ENCODE results near the gene CARS1. TPM values are rescaled to one million over a fixed set of nuclear protein-coding genes. Genes with fewer than 3 reads are reported as not detected.

The CARS1 gene
- total RNA-seq, 4 donors from 2014 or later = 41.7 to 59.9 (median 54.1) TPM

- Histone ChIP-seq H3K9me3 (no peaks in the 10 kb centered on the region), H3K4me3 (no peak overlapping the region), H3K4me1 (peaks cover 0 to 9% (median 3%) of the 10 kb centered on the region in 4 donors), H3K27me3 (no peaks in the 10 kb centered on the region), H3K27ac (peak overlapping the region in 1 of 4 donors; percentile 65), H3K36me3 (peaks cover 0 to 84% (median 4%) of the 10 kb centered on the region in 3 donors)
- no peak for DNase-seq
- no peak for TF ChIP-seq CTCF (IDR thresholded peaks at IDR 0.05)
- TF ChIP-seq POLR2A (IDR thresholded peaks at IDR 0.05) = no peak
These were observed 20.8 kb downstream of the CARS1 start for GRCh38 chr11:3036419-3036818.

DNA sequence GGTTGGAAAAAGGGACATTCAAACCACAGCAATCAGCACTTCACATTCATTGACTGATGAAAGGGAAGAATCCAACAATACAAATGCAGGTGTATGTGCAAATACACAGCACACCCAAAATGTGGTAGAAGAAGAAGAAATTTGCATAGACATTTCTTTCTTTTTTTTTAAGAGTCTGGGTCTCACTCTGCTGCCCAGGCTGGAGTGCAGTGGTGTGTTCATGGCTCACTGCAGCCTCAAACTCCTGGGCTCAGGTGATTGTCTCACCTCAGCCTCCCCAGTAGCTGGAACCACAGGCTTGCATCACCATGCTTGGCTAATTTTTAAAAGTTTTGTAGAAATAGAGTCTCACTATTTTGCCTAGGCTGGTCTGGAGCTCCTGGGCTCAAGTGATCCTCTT is 21.9 kb downstream of the CARS1 start:
- Histone ChIP-seq H3K36me3 (peaks cover 0 to 78% (median 4%) of the 10 kb centered on the region in 3 donors), H3K27me3 (no peaks in the 10 kb centered on the region), H3K4me1 (peaks cover 0 to 13% (median 5%) of the 10 kb centered on the region in 4 donors), H3K27ac (peak overlapping the region in 1 of 4 donors; percentile 65), H3K4me3 (no peak overlapping the region), H3K9me3 (no peaks in the 10 kb centered on the region)
- TF ChIP-seq POLR2A (IDR thresholded peaks at IDR 0.05) (no peak), CTCF (IDR thresholded peaks at IDR 0.05) (no peak)
- peak in 2 of 3 donors; percentile 49 to 60 for DNase-seq

GRCh38 chr11:3030289-3031070 is 26.7 kb downstream of the CARS1 start:
- H3K36me3 ChIP-seq = peaks cover 0 to 78% (median 0%) of the 10 kb centered on the region in 3 donors

DNA sequence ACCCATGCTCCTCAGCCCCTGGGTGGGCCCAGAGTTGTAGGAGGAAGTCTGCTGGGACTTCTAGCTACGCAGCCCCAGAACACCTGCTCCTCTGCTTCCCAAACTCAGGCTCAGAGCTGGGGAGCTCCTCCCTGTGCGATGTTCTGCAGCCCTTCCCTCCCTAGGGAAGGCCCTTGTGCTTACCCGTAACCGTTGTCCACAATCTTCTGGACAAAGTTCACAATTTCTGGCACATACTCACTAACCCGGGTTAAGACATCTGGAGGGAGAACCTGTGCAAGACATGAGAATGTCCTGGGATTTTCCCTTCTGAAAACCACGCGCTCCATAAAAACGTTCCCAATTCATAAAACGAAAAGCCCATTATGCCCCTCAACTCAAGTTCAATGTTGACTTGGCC is 28.4 kb downstream of the CARS1 start:
- no peak overlapping the region for H3K4me3 ChIP-seq
- peaks cover 0 to 17% (median 4%) of the 10 kb centered on the region in 4 donors for H3K4me1 ChIP-seq
- H3K36me3 ChIP-seq = peaks cover 0 to 80% (median 0%) of the 10 kb centered on the region in 3 donors
- H3K9me3 ChIP-seq = no peaks in the 10 kb centered on the region
- peak in 1 of 3 donors; percentile 49 for DNase-seq
- TF ChIP-seq CTCF (IDR thresholded peaks at IDR 0.05) (no peak), POLR2A (IDR thresholded peaks at IDR 0.05) (no peak)
- no peak overlapping the region for H3K27ac ChIP-seq
- H3K27me3 ChIP-seq = no peaks in the 10 kb centered on the region

More at GRCh38 chr11:3030289-3031070, 26.7 kb downstream of the CARS1 start:
- DNase-seq = no peak
- Histone ChIP-seq H3K4me1 (peaks cover 0 to 17% (median 4%) of the 10 kb centered on the region in 4 donors), H3K27me3 (no peaks in the 10 kb centered on the region), H3K27ac (no peak overlapping the region), H3K9me3 (no peaks in the 10 kb centered on the region), H3K4me3 (no peak overlapping the region)
- no peak for TF ChIP-seq CTCF (IDR thresholded peaks at IDR 0.05)
- TF ChIP-seq POLR2A (IDR thresholded peaks at IDR 0.05) = no peak

- no peak overlapping the region for H3K4me3 ChIP-seq
- no peaks in the 10 kb centered on the region for H3K9me3 ChIP-seq
- H3K4me1 ChIP-seq = peaks cover 0 to 23% (median 8%) of the 10 kb centered on the region in 4 donors
- peaks cover 0 to 75% (median 0%) of the 10 kb centered on the region in 3 donors for H3K36me3 ChIP-seq
- no peak overlapping the region for H3K27ac ChIP-seq
- no peak for DNase-seq
- no peaks in the 10 kb centered on the region for H3K27me3 ChIP-seq
- no peak for TF ChIP-seq CTCF (IDR thresholded peaks at IDR 0.05)
- no peak for TF ChIP-seq POLR2A (IDR thresholded peaks at IDR 0.05)
These were observed 30.4 kb downstream of the CARS1 start for GRCh38 chr11:3026803-3027202.

All from Peyer's patch (tissue), 4 donors.